A673 (cell line): ENCODE data around the gene FERMT3.

Experiments
- EZH2 ChIP-seq: fragments of 200-600 bp; sonication (generic); IDR thresholded peaks from 2 replicates; pipeline ENCODE4 v1.6.1; 2017; ENCODE audit warnings: borderline replicate concordance, low read depth, mild to moderate bottlenecking, mixed read lengths, antibody characterized with exemption, low read length; ENCODE audit not compliant: poor library complexity, severe bottlenecking
- TF ChIP-seq, protein P1 (sequence below): fragments of 300-800, 200-600 bp; sonication (generic); conservative IDR thresholded peaks from 2 replicates; pipeline ENCODE4 v1.5.1; 2017; ENCODE audit warnings: low read depth, mild to moderate bottlenecking, antibody characterized with exemption, low read length, moderate library complexity, mixed read lengths

DNA sequence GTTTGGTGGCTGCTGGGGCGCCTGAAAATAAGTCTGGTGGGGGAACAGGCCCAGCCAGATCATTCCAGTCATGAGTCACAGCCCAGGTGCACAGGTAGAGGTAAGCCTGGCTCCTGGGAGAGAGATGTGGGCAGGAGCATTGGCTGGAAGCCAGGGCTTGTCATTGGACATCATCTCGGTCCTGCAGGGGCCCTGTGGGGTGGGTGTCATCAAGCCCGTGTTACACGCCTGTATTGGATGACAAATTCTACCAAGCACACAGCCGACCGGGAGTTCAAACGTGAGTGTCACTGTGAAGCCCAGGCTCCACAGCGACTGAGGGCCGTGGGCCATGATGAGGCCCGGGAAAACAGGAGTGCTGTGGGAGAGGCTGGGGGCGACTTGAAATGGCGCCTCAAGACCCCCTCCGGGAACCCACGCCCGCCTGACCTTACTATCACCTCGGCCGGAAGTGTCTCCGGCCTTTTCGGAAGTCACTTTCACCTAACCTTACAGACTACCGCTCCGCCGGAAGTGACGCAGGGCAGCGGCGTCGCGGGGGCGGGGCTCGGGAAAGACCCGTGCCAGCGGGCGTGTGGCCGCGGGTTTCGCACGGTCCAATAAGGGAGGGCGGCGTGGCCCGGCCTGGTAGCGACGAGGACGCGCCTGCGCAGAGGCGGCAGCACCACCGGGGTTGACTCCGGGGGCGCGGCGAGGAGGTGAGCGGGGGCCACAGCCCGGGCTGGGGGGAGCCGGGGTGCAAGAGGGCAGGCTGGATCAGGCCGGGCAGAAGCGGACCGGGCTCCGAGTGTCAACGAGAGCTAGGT is 34.1 kb downstream of the FERMT3 start, which contains the start of gene FKBP2:
- TF ChIP-seq, protein P1, sequence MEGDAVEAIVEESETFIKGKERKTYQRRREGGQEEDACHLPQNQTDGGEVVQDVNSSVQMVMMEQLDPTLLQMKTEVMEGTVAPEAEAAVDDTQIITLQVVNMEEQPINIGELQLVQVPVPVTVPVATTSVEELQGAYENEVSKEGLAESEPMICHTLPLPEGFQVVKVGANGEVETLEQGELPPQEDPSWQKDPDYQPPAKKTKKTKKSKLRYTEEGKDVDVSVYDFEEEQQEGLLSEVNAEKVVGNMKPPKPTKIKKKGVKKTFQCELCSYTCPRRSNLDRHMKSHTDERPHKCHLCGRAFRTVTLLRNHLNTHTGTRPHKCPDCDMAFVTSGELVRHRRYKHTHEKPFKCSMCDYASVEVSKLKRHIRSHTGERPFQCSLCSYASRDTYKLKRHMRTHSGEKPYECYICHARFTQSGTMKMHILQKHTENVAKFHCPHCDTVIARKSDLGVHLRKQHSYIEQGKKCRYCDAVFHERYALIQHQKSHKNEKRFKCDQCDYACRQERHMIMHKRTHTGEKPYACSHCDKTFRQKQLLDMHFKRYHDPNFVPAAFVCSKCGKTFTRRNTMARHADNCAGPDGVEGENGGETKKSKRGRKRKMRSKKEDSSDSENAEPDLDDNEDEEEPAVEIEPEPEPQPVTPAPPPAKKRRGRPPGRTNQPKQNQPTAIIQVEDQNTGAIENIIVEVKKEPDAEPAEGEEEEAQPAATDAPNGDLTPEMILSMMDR = no peak
- TF ChIP-seq EZH2 = no peak
